ENCODE data around the gene HECTD1.

DNA sequence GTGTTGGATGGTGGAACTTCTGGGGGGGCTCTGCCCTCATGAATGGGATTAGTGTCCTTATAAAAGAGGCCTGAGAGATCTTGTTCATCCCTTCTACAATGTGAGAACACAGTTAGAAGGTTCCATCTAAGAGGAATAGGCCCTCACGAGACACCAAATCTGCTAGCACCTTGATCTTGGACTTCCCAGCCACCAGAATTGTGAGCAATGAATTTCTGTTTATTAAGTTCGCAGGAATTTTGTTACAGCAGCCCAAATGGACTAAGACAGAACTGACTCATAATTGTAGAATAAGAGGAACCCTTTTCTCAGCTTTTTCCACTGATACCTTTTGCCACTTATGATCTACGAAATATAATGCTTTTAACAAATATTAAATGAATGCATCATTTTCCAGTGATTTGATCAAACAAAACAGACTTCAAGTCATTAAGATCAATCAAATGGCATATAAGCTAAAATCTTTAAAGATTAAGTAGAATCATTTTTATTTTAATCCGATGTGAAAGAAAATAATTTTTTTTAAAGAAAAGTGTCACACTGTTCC is 68.2 kb downstream of the HECTD1 start:
- TF ChIP-seq, protein P1, sequence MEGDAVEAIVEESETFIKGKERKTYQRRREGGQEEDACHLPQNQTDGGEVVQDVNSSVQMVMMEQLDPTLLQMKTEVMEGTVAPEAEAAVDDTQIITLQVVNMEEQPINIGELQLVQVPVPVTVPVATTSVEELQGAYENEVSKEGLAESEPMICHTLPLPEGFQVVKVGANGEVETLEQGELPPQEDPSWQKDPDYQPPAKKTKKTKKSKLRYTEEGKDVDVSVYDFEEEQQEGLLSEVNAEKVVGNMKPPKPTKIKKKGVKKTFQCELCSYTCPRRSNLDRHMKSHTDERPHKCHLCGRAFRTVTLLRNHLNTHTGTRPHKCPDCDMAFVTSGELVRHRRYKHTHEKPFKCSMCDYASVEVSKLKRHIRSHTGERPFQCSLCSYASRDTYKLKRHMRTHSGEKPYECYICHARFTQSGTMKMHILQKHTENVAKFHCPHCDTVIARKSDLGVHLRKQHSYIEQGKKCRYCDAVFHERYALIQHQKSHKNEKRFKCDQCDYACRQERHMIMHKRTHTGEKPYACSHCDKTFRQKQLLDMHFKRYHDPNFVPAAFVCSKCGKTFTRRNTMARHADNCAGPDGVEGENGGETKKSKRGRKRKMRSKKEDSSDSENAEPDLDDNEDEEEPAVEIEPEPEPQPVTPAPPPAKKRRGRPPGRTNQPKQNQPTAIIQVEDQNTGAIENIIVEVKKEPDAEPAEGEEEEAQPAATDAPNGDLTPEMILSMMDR (IDR thresholded peaks at IDR 0.05) = no peak
- no peak for TF ChIP-seq POLR2A (IDR thresholded peaks at IDR 0.05)
